HEK293T (cell line): ENCODE measurements around the gene BSPRY.

Source experiments
- CTCF ChIA-PET: fragments of 350-600 bp; formaldehyde crosslinking; extraction: SDS; loops from one replicate; lab custom pipeline; 2021; ENCODE audit warnings: antibody characterized with exemption, inconsistent platforms; lab: Yijun Ruan, JAX
- POLR2A ChIA-PET: fragments of 350-600 bp; formaldehyde crosslinking; extraction: SDS; loops from one replicate; lab custom pipeline; 2020; ENCODE audit warnings: antibody characterized with exemption, inconsistent platforms; lab: Yijun Ruan, JAX
- DNase-seq: peaks from one replicate; pipeline ENCODE4 v3.0.0; 2012; ENCODE audit warnings: mixed read lengths; ENCODE audit errors: extremely low spot score
- ARNT ChIP-seq: fragments of 450-650 bp; IDR thresholded peaks from 2 replicates; pipeline ENCODE4 v1.6.1; 2017; ENCODE audit warnings: mild to moderate bottlenecking
- BHLHE40 ChIP-seq: fragments of 450-650 bp; IDR thresholded peaks from 2 replicates; pipeline ENCODE4 v1.6.1; 2016; ENCODE audit warnings: mild to moderate bottlenecking, moderate library complexity, borderline replicate concordance
- CTBP1 ChIP-seq: fragments of 450-650 bp; IDR thresholded peaks from 2 replicates; pipeline ENCODE4 v1.6.1; 2016; ENCODE audit warnings: borderline replicate concordance
- ELF4 ChIP-seq: fragments of 450-650 bp; IDR thresholded peaks from 2 replicates; pipeline ENCODE4 v1.6.1; 2017; ENCODE audit warnings: antibody characterized with exemption
- FOXA1 ChIP-seq: fragments of 450-650 bp; IDR thresholded peaks from 2 replicates; pipeline ENCODE4 v1.6.1; 2016; ENCODE audit warnings: mild to moderate bottlenecking
- FOXK2 ChIP-seq: fragments of 450-650 bp; IDR thresholded peaks from 2 replicates; pipeline ENCODE4 v1.6.1; 2016; ENCODE audit warnings: mild to moderate bottlenecking
- FOXM1 ChIP-seq: fragments of 450-650 bp; IDR thresholded peaks from 2 replicates; pipeline ENCODE4 v1.6.1; 2017; ENCODE audit warnings: mild to moderate bottlenecking, borderline replicate concordance
- HDGF ChIP-seq: fragments of 450-650 bp; IDR thresholded peaks from 2 replicates; pipeline ENCODE4 v1.6.1; 2017; ENCODE audit warnings: antibody characterized with exemption, borderline replicate concordance
- L3MBTL2 ChIP-seq: fragments of 450-650 bp; conservative IDR thresholded peaks from 2 replicates; pipeline ENCODE4 v1.6.1; 2016; ENCODE audit warnings: mild to moderate bottlenecking
- LEF1 ChIP-seq: fragments of 450-650 bp; IDR thresholded peaks from 2 replicates; pipeline ENCODE4 v1.6.1; 2017; ENCODE audit warnings: mild to moderate bottlenecking, borderline replicate concordance
- NFRKB ChIP-seq: fragments of 450-650 bp; IDR thresholded peaks from 2 replicates; pipeline ENCODE4 v1.6.1; 2016; ENCODE audit warnings: mild to moderate bottlenecking, moderate library complexity
- PKNOX1 ChIP-seq: fragments of 450-650 bp; IDR thresholded peaks from 2 replicates; pipeline ENCODE4 v1.6.1; 2016
- SP1 ChIP-seq: fragments of 450-650 bp; IDR thresholded peaks from 2 replicates; pipeline ENCODE4 v1.6.1; 2017
- SUZ12 ChIP-seq: fragments of 450-650 bp; IDR thresholded peaks from 2 replicates; pipeline ENCODE4 v1.6.1; 2016; ENCODE audit warnings: mild to moderate bottlenecking
- TARDBP ChIP-seq: fragments of 450-650 bp; IDR thresholded peaks from 2 replicates; pipeline ENCODE4 v1.6.1; 2016
- ZNF384 ChIP-seq: fragments of 450-650 bp; IDR thresholded peaks from 2 replicates; pipeline ENCODE4 v1.6.1; 2016

Gene BSPRY

GRCh38 chr9:113317777-113318176 lies 31.6 kb upstream of the BSPRY start:
- POLR2A ChIA-PET, result interaction anchor here (1.5 to 3.8 kb wide), 2 partner anchors 22 to 59 kb away, joined by 4 to 18 read pairs; partner anchors contain the start of genes HDHD3 and WDR31
- no peak for DNase-seq
- TF ChIP-seq ZNF384 (no peak), NFRKB (no peak), FOXM1 (no peak), CTBP1 (no peak), BHLHE40 (no peak), SP1 (no peak), LEF1 (no peak), TARDBP (no peak), ARNT (no peak), ELF4 (no peak), L3MBTL2 (no peak)
- CTCF ChIA-PET, result interaction anchor here (1.2 kb wide), 1 partner anchor 8 kb away, joined by 3 read pairs; no protein-coding TSS in a partner anchor

GRCh38 chr9:113319054-113319453 lies 30.3 kb upstream of the BSPRY start:
- CTCF ChIA-PET, result interaction anchor here (0.6 kb wide), 1 partner anchor 82 kb away, joined by 3 read pairs; the partner anchor contains the start of gene ALAD
- TF ChIP-seq ZNF384 (no peak), BHLHE40 (no peak), FOXM1 (no peak), HDGF (no peak), LEF1 (no peak)
- no peak for DNase-seq
- POLR2A ChIA-PET, result interaction anchor here (1.4 to 3.8 kb wide), 2 partner anchors 21 to 91 kb away, joined by 4 to 18 read pairs; partner anchors contain the start of genes C9orf43, POLE3 and WDR31

GRCh38 chr9:113320051-113320450 lies 29.3 kb upstream of the BSPRY start:
- DNase-seq, result no peak
- CTCF ChIA-PET, result interaction anchor here (0.6 kb wide), 1 partner anchor 259 kb away, joined by 3 read pairs; no protein-coding TSS in a partner anchor
- POLR2A ChIA-PET, result interaction anchor here (1.4 to 3.8 kb wide), 2 partner anchors 20 to 90 kb away, joined by 4 to 18 read pairs; partner anchors contain the start of genes C9orf43, POLE3 and WDR31
- TF ChIP-seq FOXM1 (no peak), LEF1 (no peak), HDGF (no peak), BHLHE40 (no peak), SP1 (no peak), ARNT (no peak), PKNOX1 (no peak)

- no peak for TF ChIP-seq FOXK2
- TF ChIP-seq CTBP1, result no peak
- TF ChIP-seq LEF1, result no peak
- TF ChIP-seq ELF4, result no peak
- no peak for TF ChIP-seq SP1
- no peak for TF ChIP-seq FOXA1
- TF ChIP-seq TARDBP, result no peak
- no peak for TF ChIP-seq ARNT
- no peak for TF ChIP-seq HDGF
- TF ChIP-seq PKNOX1, result no peak
- TF ChIP-seq BHLHE40, result no peak
- no peak for TF ChIP-seq NFRKB
- TF ChIP-seq ZNF384, result no peak
- TF ChIP-seq FOXM1, result no peak
- TF ChIP-seq SUZ12, result no peak
- TF ChIP-seq L3MBTL2, result no peak
- ChIA-PET CTCF (no interaction called here), POLR2A (interaction anchor here (1.5 kb wide), 1 partner anchor 17 kb away, joined by 5 read pairs; the partner anchor contains the start of gene WDR31)
- no peak for DNase-seq
Observed at GRCh38 chr9:113322671-113323070, 26.7 kb upstream of the BSPRY start.

- TF ChIP-seq PKNOX1, result no peak
- TF ChIP-seq L3MBTL2, result no peak
- TF ChIP-seq SUZ12, result no peak
- TF ChIP-seq HDGF, result no peak
- no peak for TF ChIP-seq SP1
- TF ChIP-seq ZNF384, result no peak
- no peak for TF ChIP-seq CTBP1
- no peak for TF ChIP-seq FOXK2
- TF ChIP-seq LEF1, result no peak
- TF ChIP-seq TARDBP, result no peak
- TF ChIP-seq FOXM1, result no peak
- no peak for TF ChIP-seq ARNT
- TF ChIP-seq FOXA1, result no peak
- no peak for TF ChIP-seq BHLHE40
- no peak for TF ChIP-seq ELF4
- TF ChIP-seq NFRKB, result no peak
- DNase-seq, result no peak
- ChIA-PET POLR2A (interaction anchor here (0.7 to 4.8 kb wide), 2 partner anchors 14 to 84 kb away, joined by 3 to 22 read pairs; partner anchors contain the start of genes C9orf43, POLE3 and WDR31), CTCF (no interaction called here)
Observed at GRCh38 chr9:113326230-113326629, 23.1 kb upstream of the BSPRY start.

- CTCF ChIA-PET, result interaction anchor here (0.6 kb wide), 1 partner anchor 30 kb away, joined by 3 read pairs; no protein-coding TSS in a partner anchor
- no peak for DNase-seq
- POLR2A ChIA-PET, result interaction anchor here (4.8 kb wide), 1 partner anchor 12 kb away, joined by 22 read pairs; the partner anchor contains the start of gene WDR31
- no peak for TF ChIP-seq NFRKB
- no peak for TF ChIP-seq CTBP1
- no peak for TF ChIP-seq L3MBTL2
- no peak for TF ChIP-seq FOXA1
- TF ChIP-seq SP1, result no peak
- TF ChIP-seq ELF4, result no peak
- TF ChIP-seq SUZ12, result no peak
- TF ChIP-seq PKNOX1, result no peak
- no peak for TF ChIP-seq FOXK2
- TF ChIP-seq FOXM1, result no peak
- no peak for TF ChIP-seq ARNT
- TF ChIP-seq HDGF, result no peak
- TF ChIP-seq ZNF384, result no peak
Observed at GRCh38 chr9:113328045-113328782, 21.1 kb upstream of the BSPRY start.
